ENCODE data around the gene CAMTA1. TPM values are rescaled to one million over a fixed set of nuclear protein-coding genes. Genes with fewer than 3 reads are reported as not detected.

Gene CAMTA1
- total RNA-seq, 1 experiment from 2014 or later = 69.5 TPM

DNA sequence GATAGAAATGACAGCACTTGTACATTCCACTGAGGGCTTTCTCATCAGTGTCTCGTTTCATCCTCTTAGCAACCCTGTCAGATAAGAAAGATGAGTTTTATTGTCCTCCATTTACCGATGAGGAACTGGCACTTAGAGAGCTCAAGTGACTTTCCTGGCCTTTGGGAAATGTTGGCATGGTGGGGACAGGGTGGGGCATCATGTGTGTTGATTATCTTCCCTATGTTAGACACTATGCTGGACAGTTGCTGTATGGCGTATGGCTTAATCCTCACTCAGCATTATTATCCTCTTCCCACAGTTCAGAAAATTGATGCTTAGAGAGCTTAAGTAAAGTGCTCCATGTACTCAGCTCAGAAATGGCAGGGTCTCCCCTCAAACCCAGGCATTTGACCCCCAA lies 163.2 kb downstream of the CAMTA1 start:
- Histone ChIP-seq H3K79me2 (ENCODE audit: insufficient read depth, low read length) (no peaks in the 10 kb centered on the region), H3K4me2 (ENCODE audit: low read length) (no peak overlapping the region), H3K9me2 (ENCODE audit: insufficient read depth) (no peaks in the 10 kb centered on the region), H3K27me3 (ENCODE audit: insufficient read depth, low read length) (no peaks in the 10 kb centered on the region), H4K20me1 (ENCODE audit: insufficient read depth) (no peaks in the 10 kb centered on the region), H3K9ac (ENCODE audit: low read length) (no peak overlapping the region), H3K4me3 (replicated peaks in 1 of 2; ENCODE audit: low read depth in 1 of 2, low read length in 2 of 2) (no peak overlapping the region), H3K36me3 (ENCODE audit: control insufficient read depth in 1 of 2, insufficient read depth in 2 of 2, low read length in 2 of 2) (no peaks in the 10 kb centered on the region), H3K27ac (ENCODE audit: low read depth, low read length) (no peak overlapping the region), H2AFZ (ENCODE audit: low read depth, low read length, poor library complexity, severe bottlenecking) (no peak overlapping the region), H3K4me1 (ENCODE audit: control insufficient read depth in 1 of 2, insufficient read depth in 2 of 2, low read length in 2 of 2) (no peaks in the 10 kb centered on the region), H3K9me3 (ENCODE audit: control insufficient read depth in 1 of 2, insufficient read depth in 1 of 2, low read depth in 1 of 2, low read length in 2 of 2) (no peaks in the 10 kb centered on the region)
- intact Hi-C loops (cut with micrococcal nuclease) = no loop called here
- no peak for ATAC-seq
- TF ChIP-seq CBX3 (IDR thresholded peaks at IDR 0.05; ENCODE audit: low read depth) (no peak), SRF (IDR thresholded peaks at IDR 0.05; ENCODE audit: low read depth) (no peak), POLR2A (IDR thresholded peaks at IDR 0.05; ENCODE audit: borderline replicate concordance, extremely low read depth, insufficient read depth, insufficient read length) (no peak), ELF1 (IDR thresholded peaks at IDR 0.05; ENCODE audit: borderline replicate concordance, low read depth) (no peak), ZNF274 (IDR thresholded peaks at IDR 0.05; ENCODE audit: low read depth, low read length) (no peak)
- TF ChIP-seq, protein P1, sequence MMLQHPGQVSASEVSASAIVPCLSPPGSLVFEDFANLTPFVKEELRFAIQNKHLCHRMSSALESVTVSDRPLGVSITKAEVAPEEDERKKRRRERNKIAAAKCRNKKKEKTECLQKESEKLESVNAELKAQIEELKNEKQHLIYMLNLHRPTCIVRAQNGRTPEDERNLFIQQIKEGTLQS (IDR thresholded peaks at IDR 0.05) = no peak
- POLR2A ChIA-PET = interaction anchor here (0.9 kb wide), 1 partner anchor 12 kb away, joined by 3 read pairs; no protein-coding TSS in a partner anchor
- RAD21 ChIA-PET (ENCODE audit: low non-redundant PET in 1 of 2, low total read pairs in 2 of 2, uncharacterized antibody in 2 of 2, unreplicated experiment in 2 of 2) = no interaction called here
- CTCF ChIA-PET = no interaction called here
- BruUV-seq (replicated peaks) = no TSS peak
- no peak for DNase-seq (ENCODE audit: low read depth, low spot score)

DNA sequence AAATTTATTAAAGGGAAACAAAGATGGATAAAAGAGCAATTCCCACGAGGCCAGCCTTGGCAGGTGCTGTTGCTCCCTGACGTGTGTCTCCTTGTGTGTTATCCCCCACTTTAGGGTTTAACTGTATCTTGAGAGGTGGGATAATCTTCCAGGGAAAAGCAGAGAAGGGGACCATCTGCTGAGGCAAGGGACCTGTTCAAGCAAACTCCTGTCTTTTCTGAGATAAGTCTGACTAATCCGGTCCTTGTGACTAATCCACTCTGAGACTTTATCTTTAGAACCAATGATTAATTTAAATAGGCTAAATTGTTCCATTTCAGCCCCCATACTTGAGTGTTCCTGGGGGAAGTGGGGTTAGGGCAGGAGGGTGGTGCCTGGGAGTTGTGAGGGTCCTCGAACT lies 163.6 kb downstream of the CAMTA1 start:
- H3K4me1 ChIP-seq (ENCODE audit: control insufficient read depth in 1 of 2, insufficient read depth in 2 of 2, low read length in 2 of 2) = no peaks in the 10 kb centered on the region
- DNase-seq (ENCODE audit: low read depth, low spot score) (no peak), ATAC-seq (no peak)
- H3K9me2 ChIP-seq (ENCODE audit: insufficient read depth) = no peaks in the 10 kb centered on the region
- H2AFZ ChIP-seq (ENCODE audit: low read depth, low read length, poor library complexity, severe bottlenecking) = no peak overlapping the region
- ChIA-PET POLR2A (interaction anchor here (0.9 kb wide), 1 partner anchor 11 kb away, joined by 3 read pairs; no protein-coding TSS in a partner anchor), CTCF (no interaction called here), RAD21 (ENCODE audit: low non-redundant PET in 1 of 2, low total read pairs in 2 of 2, uncharacterized antibody in 2 of 2, unreplicated experiment in 2 of 2) (no interaction called here)
- TF ChIP-seq TCF7L2 (IDR thresholded peaks at IDR 0.05; ENCODE audit: borderline replicate concordance, extremely low read depth, insufficient read depth, insufficient read length) (no peak), POLR2AphosphoS5 (IDR thresholded peaks at IDR 0.05; ENCODE audit: low read depth, low read length) (no peak)
- intact Hi-C loops (cut with micrococcal nuclease) = no loop called here
- H3K79me2 ChIP-seq (ENCODE audit: insufficient read depth, low read length) = no peaks in the 10 kb centered on the region
- H3K4me2 ChIP-seq (ENCODE audit: low read length) = no peak overlapping the region
- H3K27me3 ChIP-seq (ENCODE audit: insufficient read depth, low read length) = no peaks in the 10 kb centered on the region
- H4K20me1 ChIP-seq (ENCODE audit: insufficient read depth) = no peaks in the 10 kb centered on the region
- no peaks in the 10 kb centered on the region for H3K36me3 ChIP-seq (ENCODE audit: control insufficient read depth in 1 of 2, insufficient read depth in 2 of 2, low read length in 2 of 2)
- H3K9ac ChIP-seq (ENCODE audit: low read length) = no peak overlapping the region
- no TSS peak for BruUV-seq (replicated peaks)
- no peaks in the 10 kb centered on the region for H3K9me3 ChIP-seq (ENCODE audit: control insufficient read depth in 1 of 2, insufficient read depth in 1 of 2, low read depth in 1 of 2, low read length in 2 of 2)
- no peak overlapping the region for H3K4me3 ChIP-seq (replicated peaks in 1 of 2; ENCODE audit: low read depth in 1 of 2, low read length in 2 of 2)
- H3K27ac ChIP-seq (ENCODE audit: low read depth, low read length) = no peak overlapping the region

Measured in HCT116 (cell line).